NCI-H146 (cell line): ENCODE data around the gene NPIPB2.

ENCODE experiments used
- DNase-seq: peaks from one replicate; lab custom pipeline; 2025; lab: John Stamatoyannopoulos, UW

NPIPB2 gene

GRCh38 chr16:11901091-11901490 lies 40.8 kb downstream of the NPIPB2 start:
- DNase-seq, result no peak

DNA sequence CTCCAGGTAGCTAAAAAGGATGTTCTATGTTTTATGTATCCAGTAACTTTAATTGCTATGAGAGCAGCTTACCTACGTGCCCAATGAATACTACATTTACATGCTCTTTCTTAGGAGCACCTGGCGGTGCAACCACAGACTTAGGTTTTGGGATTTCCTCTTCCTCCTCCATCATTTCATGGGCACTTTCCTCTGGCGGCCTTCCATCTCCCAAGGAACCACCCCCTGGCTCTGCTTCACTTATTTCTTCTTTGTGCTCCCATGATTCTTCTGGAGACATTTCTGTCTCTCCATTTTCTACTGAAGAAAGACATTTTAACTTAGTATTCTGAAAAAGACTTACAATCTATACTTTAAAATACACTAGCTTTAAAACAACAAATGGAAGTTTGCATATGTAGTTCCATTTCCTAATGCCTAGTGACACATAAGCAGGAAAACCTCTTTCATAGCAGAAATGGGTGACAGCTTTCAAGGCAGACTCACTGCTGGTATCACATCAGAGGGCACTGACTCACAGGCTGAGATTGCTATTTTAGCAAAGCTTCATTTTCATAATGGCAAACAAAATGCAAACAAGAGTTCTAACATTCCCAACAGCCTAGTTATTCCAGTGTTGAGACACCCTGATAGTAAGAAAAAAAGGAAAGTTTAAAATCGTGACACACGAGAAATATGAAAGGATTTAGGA lies 45.2 kb downstream of the NPIPB2 start:
- no peak for DNase-seq

DNA sequence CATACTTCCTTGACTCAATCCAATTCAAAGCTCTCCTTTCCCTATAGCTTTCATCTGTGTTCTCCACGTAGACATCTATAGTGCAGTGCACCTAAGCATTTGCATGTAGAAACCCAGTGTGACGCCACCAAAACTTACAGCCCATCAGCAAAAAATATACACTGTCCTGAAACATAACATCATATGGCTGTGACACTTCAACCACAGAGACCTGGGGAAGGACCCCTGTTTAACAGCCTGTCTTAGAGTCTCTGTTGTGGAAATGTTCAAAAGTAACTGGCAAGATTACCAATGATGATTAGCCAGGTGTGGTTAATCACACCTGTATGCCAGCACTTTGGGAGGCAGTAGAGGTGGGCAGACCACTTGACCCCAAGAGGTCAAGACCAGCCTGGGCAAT lies 48.3 kb downstream of the NPIPB2 start:
- no peak for DNase-seq

GRCh38 chr16:11892761-11893160 lies 49.1 kb downstream of the NPIPB2 start:
- DNase-seq, result no peak

- no peak for DNase-seq
Measured at GRCh38 chr16:11890231-11890965, 51.4 kb downstream of the NPIPB2 start.

- DNase-seq, result no peak
Measured at GRCh38 chr16:11886881-11887280, 55.0 kb downstream of the NPIPB2 start.

DNA sequence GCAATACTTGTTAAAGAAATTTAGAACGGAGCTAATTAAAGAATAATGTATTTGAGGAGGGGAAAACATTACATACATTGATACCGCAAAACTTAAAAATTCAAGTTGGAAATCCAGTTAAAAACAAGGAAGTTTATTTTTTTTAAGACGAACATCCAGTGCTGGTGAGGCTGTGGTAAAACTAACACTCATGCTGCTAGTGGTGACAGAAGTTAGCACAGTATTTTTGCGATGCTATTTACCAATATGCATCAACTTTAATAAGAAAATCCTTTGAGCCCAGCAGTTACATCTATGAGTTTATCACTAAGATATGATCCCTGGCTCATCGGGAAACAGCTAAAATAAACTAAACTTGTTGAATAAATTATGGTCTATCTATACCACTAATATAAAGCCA lies 57.8 kb downstream of the NPIPB2 start:
- DNase-seq, result no peak

DNA sequence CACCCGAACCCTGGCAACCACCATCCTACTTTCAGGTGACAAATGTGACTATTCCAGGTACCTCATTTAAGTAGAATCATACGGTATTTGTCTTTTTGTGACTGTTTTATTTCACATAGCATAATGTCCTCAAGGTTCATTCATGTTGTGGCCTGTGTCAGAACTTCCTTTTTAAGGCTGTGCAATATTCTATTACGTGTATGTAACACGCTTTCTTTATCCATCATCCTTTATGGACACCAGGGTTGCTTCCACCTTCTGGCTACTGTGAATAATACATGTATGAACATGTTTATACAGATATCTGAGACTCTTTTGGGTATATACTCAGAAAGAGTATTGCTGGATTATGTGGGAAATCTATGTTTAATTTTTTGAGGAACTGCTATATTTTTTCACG lies 61.8 kb downstream of the NPIPB2 start:
- DNase-seq, result no peak

- no peak for DNase-seq
Measured at GRCh38 chr16:11877374-11877773, 64.5 kb downstream of the NPIPB2 start.
